ENCODE results near the gene PRKAG2. TPM values are rescaled to one million over a fixed set of nuclear protein-coding genes. Genes with fewer than 3 reads are reported as not detected.

PRKAG2 gene
- total RNA-seq, 1 experiment from 2014 or later, result 9.4 TPM

DNA sequence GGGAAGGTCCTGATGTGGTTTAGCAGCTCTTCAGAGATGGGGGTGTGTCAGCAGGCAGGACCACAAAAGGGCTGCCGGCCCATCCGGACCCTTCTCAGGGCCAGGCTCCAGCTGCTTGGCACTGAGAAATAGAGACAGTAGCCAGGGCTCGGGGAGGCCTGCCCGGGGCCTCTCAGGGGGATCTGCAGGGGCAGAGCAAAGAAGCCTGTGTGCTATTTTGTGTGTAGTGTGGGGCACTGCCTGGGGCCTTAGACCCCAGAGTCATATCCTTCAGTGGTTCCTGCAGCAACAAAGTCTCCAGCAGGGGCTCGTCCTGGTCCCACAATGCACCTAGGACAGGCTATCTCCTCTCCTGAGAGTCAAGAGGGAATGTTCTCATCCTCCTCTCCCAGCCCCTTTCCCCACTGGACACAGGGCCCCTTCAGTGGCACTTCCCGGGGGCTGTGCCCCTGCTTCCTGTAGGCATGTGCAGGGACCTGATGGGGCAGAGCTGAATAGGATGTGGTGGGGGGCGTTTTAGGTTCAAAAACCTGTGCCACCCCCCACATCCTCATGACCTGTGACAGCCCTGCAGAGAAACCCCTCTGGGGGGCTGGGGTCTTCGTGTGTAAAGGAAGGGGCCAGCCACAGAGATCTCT is 197.7 kb downstream of the PRKAG2 start:
- no peak for DNase-seq (ENCODE audit: low read depth)

DNA sequence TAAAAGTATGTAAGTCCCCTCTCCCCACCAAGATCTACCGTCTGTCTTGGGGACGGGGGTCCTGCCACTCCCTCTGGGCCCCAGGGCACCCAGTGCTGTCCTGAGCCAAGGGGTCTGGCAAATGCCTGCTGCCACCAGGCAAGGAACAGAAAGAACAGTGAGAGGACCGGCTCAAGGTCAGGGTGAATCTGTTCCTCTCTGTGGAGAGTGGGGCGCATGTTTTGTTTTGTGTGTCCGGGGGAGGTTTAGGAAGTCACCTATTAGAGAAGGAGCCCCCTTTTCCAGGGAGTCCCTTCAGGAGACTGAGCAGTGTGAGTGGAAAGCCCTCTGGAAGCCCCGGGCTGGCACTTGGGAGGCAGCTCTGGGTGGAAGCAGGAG is 198.7 kb downstream of the PRKAG2 start:
- no peak for DNase-seq (ENCODE audit: low read depth)

DNA sequence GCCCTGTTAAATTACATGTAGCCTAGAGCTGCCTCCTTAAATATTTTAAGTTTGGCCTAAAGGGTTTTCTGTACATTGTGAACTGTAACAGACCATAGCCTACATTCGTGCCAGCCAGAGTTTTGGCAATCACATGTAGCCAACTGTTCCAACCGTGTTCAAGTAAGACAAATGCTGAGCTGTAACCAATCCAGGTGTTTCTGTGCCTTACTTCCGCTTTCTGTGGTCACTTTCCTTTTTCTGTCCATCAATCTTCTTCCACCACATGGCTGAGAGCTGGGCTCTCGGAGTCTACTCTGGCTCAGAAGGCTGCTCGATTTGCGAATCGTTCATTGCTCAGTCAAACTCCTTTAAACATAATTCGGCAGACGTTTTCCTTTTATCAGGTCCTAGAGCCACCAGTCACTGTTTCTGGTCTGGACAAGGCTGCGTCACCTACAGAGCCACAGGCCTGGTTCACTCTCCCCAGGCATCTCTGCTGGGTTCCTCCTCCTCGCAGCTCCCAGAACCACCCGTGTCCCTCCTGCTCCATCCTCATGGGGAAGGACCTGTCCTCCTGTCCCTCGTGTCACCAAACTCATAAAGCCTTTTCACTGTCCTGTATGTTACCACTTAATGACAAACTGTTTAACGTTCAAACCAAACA is 199.2 kb downstream of the PRKAG2 start:
- DNase-seq (ENCODE audit: low read depth), result no peak

- no peak for DNase-seq (ENCODE audit: low read depth)
Observed at GRCh38 chr7:151676759-151677158, 200.2 kb downstream of the PRKAG2 start.

DNA sequence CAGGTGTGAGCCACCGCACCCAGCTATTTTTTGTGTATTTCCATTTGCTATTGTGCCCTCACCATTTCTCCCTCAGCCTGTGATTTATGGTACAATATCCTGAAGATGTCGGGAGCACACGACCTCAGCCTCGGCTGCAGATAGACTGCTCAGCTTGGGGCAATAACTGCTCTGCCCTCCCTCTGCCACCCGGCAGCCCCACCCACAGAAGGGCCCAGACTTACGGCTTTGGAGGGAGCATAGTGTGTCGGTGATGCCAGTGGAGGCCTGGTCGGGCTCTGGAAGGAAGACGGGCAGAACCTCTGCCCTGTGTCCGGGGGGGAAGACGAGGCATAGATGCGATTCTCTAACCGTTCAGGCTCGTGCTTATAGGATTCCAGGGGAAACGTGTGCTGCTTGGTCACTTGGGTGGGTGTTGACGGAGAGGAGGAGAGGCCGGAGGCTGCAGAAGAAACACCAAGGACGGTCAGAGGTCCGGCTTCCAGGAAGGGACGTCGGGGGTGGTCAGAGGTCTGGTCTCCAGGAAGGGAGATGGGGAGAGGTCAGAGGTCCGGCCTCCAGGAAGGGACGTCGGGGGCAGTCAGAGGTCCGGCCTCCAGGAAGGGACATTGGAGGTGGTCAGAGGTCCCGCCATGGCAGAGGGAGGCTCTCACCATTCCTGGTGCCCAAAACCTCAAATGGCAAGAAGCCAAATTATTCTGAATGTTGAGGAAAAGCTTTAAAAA is 201.6 kb downstream of the PRKAG2 start:
- no peak for DNase-seq (ENCODE audit: low read depth)

GRCh38 chr7:151674161-151674920 is 202.6 kb downstream of the PRKAG2 start:
- no peak for DNase-seq (ENCODE audit: low read depth)

GRCh38 chr7:151673216-151673615 is 203.7 kb downstream of the PRKAG2 start:
- no peak for DNase-seq (ENCODE audit: low read depth)

DNA sequence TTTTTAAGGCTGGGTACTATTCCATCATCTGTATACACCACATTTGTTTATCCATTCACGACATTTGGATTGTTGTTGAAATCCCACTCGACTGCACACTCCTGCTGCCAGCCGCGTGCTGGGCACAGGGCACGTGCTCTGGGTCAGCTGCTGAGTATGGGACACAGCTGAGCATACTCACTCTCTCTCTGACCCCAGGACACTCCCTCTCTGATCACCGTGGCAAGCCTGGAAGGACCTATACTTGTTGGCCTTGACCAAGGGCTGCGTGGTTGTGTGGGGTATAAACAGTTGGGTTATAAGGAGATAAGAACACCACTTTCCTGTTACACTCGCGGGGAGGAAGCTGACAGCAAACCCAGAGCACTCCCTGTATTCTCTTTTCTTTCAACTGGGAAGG is 204.2 kb downstream of the PRKAG2 start:
- DNase-seq (ENCODE audit: low read depth), result no peak

DNA sequence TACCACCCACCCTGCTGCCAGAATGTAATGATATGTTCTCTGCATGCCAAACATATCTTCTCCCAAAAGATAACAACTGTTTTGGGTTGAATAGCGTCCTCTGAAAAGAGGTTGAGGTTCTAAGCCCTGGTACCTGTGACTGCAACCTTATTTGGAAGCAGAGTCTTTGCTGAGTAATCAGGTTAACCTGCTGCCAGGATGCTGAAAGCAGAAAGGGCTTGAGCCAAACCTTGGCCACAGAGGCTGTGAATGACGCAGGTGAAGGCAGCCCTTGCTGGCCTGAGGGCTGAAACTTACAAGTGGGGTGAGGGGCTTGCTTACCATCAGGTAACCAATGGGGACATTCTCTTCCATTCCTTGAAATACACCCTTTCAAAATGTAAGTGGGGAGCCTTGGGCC is 205.4 kb downstream of the PRKAG2 start:
- no peak for DNase-seq (ENCODE audit: low read depth)

GRCh38 chr7:151669762-151670161 is 207.2 kb downstream of the PRKAG2 start:
- DNase-seq (ENCODE audit: low read depth), result no peak

- no peak for DNase-seq (ENCODE audit: low read depth)
Observed at GRCh38 chr7:151666886-151667285, 210.0 kb downstream of the PRKAG2 start.

GRCh38 chr7:151665368-151665767 is 211.5 kb downstream of the PRKAG2 start:
- DNase-seq (ENCODE audit: low read depth), result no peak

- DNase-seq (ENCODE audit: low read depth), result no peak
Observed at GRCh38 chr7:151664268-151664667, 212.6 kb downstream of the PRKAG2 start.

DNA sequence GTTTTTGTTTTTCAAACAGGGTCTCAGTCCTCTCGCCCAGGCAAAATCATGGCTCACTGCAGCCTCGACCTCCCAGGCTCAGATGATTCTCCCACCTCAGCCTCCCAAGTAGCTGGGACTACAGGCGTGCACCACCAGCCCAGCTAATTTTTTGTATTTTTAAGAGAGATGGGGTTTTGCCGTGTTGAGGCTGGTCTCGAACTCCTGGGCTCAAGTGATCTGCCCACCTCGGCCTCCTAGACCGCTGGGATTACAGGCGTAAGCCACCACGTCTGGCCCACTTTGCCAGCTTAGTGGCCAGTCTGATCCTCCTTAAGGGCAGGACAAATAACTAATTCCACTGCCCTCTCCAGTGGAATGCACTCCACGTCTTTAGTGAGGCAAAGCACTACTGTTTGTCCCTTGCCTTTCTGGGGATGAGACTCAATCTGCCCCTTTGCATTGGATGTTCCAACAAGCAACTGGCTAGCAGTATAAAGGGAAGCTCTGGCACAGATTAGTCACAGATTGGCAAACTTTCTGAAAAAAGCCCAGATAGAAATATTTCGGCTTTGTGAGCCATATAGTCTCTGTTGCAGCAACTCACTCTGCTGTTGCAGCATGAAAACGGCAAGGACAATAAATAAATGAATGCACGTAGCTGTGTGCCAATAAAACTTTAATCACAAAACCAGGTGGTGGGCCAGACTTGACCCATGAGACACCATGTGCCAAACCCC is 213.4 kb downstream of the PRKAG2 start:
- no peak for DNase-seq (ENCODE audit: low read depth)

- no peak for DNase-seq (ENCODE audit: low read depth)
Observed at GRCh38 chr7:151662251-151662826, 214.6 kb downstream of the PRKAG2 start.

GRCh38 chr7:151661587-151661986 is 215.3 kb downstream of the PRKAG2 start:
- no peak for DNase-seq (ENCODE audit: low read depth)

DNA sequence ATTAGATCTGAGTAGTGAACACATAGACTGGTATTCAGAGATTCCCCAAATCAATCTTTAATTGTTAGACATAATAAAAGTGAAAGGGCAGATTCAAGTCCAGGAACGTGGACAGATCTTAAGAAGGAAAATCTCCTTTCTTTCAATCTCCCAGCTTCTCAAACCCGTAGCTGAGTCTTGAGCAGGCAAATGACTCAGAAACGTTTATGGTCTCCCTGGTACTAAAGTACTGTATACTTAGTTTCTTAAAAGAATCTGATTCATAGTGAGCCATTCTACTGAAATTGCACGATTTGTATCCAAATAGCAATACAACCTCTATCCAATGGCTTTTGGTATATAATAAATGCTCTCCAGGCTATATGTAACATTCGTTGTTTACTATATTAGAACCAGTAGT is 216.8 kb downstream of the PRKAG2 start:
- DNase-seq (ENCODE audit: low read depth), result no peak

- DNase-seq (ENCODE audit: low read depth), result no peak
Observed at GRCh38 chr7:151659219-151659618, 217.7 kb downstream of the PRKAG2 start.

GRCh38 chr7:151658778-151659177 is 218.1 kb downstream of the PRKAG2 start:
- no peak for DNase-seq (ENCODE audit: low read depth)

GRCh38 chr7:151657173-151657572 is 219.7 kb downstream of the PRKAG2 start:
- no peak for DNase-seq (ENCODE audit: low read depth)

DNA sequence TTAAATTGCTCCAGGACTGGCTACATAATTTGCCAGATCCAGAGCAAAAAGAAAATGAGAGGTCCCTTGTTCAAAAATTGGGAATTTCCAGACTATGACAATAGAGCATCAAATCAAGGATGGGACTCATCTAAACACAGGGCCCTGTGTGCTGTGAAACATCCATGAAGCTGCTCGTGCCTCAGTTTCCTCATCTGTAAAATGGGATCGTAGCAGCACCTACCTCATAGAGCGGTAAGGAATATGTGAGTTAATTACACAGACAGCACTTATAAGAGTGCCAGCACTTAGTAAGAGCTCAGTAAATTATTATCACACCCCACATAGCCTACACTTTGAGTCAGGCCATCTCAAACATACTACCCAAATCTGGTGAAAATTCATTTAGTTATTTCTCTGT is 221.4 kb downstream of the PRKAG2 start:
- no peak for DNase-seq (ENCODE audit: low read depth)
